OCI-LY3 (cell line): Measurements from ENCODE around the gene HCST.
A peak's percentile ranks its signal among the peaks of the same experiment; 100 is the strongest.

Experiments
- H2AFZ ChIP-seq: fragments of 200-600, 300-600 bp; shearing (Covaris generic); 2 replicates; pipeline ENCODE4 v1.6.0; 2014; ENCODE audit warnings: antibody characterized with exemption, low read depth, low read length
- H3K27ac ChIP-seq: fragments of 200-600, 300-600 bp; sonication (generic); 2 replicates; pipeline ENCODE4 v1.5.1; 2014; ENCODE audit warnings: mild to moderate bottlenecking, low read length, moderate library complexity, mixed read lengths
- H3K27me3 ChIP-seq: fragments of 200-600, 300-600 bp; sonication (generic); 2 replicates; pipeline ENCODE4 v1.6.1; 2014; ENCODE audit warnings: low read depth, low read length, mixed read lengths
- H3K36me3 ChIP-seq: fragments of 200-600, 300-600 bp; sonication (generic); replicated peaks from 2 replicates; pipeline ENCODE3; 2014; ENCODE audit warnings: low read depth, low read length, mixed read lengths
- H3K4me1 ChIP-seq: fragments of 300-600, 200-600 bp; sonication (generic); 2 replicates; pipeline ENCODE4 v1.6.1; 2014; ENCODE audit warnings: low read length, mixed read lengths
- H3K4me2 ChIP-seq: fragments of 200-600, 300-600 bp; sonication (generic); 2 replicates; pipeline ENCODE4 v1.6.1; 2014; ENCODE audit warnings: low read length, mixed read lengths
- H3K4me3 ChIP-seq: fragments of 300-600, 200-600 bp; sonication (generic); 2 replicates; pipeline ENCODE4 v1.5.1; 2014; ENCODE audit warnings: antibody characterized with exemption, mild to moderate bottlenecking, low read length, moderate library complexity
- H3K79me2 ChIP-seq: fragments of 300-600, 200-600 bp; shearing (Covaris generic); 2 replicates; pipeline ENCODE4 v1.6.1; 2014; ENCODE audit warnings: mild to moderate bottlenecking, low read length, mixed read lengths
- H3K9ac ChIP-seq: fragments of 300-600, 200-600 bp; shearing (Covaris generic); 2 replicates; pipeline ENCODE4 v1.6.0; 2014; ENCODE audit warnings: mild to moderate bottlenecking, low read length, moderate library complexity
- H3K9me3 ChIP-seq: fragments of 200-600, 300-600 bp; shearing (Covaris generic); 2 replicates; pipeline ENCODE4 v1.6.1; 2014; ENCODE audit warnings: low read length, mixed read lengths; ENCODE audit not compliant: insufficient read depth
- H4K20me1 ChIP-seq: fragments of 200-600, 300-600 bp; sonication (generic); 2 replicates; pipeline ENCODE4 v1.6.1; 2016; ENCODE audit warnings: low read length, mixed read lengths; ENCODE audit not compliant: insufficient read depth
- EZH2phosphoT487 ChIP-seq: fragments of 200-600 bp; shearing (Covaris generic); IDR thresholded peaks from 2 replicates; pipeline ENCODE4 v1.6.1; 2018; ENCODE audit warnings: antibody characterized with exemption, mixed run types, low read depth
- TF ChIP-seq, protein P1 (sequence below): fragments of 200-600, 300-600 bp; sonication (generic); IDR thresholded peaks from 2 replicates; pipeline ENCODE4 v1.5.1; 2014; ENCODE audit warnings: antibody characterized with exemption, low read length, low read depth

Gene HCST

DNA sequence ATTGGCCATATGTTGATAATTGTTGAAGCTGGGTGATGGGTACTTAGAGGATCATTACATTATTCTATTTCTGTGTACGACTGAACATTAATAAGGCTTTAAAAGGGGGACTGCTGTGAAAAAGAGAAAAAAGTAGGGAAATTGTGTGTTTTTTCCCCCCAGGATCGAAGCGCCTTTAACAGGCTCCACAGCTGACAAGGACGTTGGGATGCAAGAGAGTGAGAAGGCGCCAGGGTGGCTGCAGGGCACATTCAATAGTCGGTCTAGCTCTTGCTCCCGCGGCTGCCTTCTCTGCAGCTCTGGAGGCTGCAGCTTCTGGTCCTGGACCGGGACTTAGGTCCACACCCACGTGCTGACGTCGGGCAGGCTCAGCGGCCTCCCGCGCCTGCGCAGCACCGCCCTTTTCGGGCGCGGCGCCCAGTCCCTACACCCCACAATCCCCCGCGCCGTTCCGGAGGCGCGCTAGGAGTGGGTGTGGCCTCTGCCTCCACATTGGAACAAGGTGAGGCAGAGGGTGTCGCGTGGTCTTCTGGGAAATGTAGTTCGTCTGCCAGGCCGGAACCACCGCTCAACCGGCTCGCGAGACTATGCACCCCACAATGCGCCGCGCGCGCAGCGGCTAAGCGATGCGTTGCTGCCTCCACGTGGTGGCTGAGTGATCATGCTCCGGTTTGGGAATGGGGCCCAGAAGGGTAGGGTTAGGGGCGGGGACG, 29.0 kb downstream of the HCST start:
- peak overlapping the region; percentile 79 for H3K4me3 ChIP-seq

GRCh38 chr19:35931874-35932202, 29.5 kb downstream of the HCST start:
- TF ChIP-seq, protein P1, sequence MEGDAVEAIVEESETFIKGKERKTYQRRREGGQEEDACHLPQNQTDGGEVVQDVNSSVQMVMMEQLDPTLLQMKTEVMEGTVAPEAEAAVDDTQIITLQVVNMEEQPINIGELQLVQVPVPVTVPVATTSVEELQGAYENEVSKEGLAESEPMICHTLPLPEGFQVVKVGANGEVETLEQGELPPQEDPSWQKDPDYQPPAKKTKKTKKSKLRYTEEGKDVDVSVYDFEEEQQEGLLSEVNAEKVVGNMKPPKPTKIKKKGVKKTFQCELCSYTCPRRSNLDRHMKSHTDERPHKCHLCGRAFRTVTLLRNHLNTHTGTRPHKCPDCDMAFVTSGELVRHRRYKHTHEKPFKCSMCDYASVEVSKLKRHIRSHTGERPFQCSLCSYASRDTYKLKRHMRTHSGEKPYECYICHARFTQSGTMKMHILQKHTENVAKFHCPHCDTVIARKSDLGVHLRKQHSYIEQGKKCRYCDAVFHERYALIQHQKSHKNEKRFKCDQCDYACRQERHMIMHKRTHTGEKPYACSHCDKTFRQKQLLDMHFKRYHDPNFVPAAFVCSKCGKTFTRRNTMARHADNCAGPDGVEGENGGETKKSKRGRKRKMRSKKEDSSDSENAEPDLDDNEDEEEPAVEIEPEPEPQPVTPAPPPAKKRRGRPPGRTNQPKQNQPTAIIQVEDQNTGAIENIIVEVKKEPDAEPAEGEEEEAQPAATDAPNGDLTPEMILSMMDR = peak; percentile 16; the same call in 1 of the 2 replicates
- no peak for TF ChIP-seq EZH2phosphoT487
- Histone ChIP-seq H3K4me1 (peaks cover 25% of the 10 kb centered on the region), H3K27me3 (no peaks in the 10 kb centered on the region), H4K20me1 (no peaks in the 10 kb centered on the region), H3K4me2 (peak overlapping the region; percentile 72), H3K9ac (peak overlapping the region; percentile 31; the same call in 1 of the 2 replicates), H3K27ac (no peak overlapping the region), H2AFZ (peak overlapping the region; percentile 88), H3K79me2 (peaks cover 4% of the 10 kb centered on the region; the same call in 1 of the 2 replicates), H3K4me3 (peak overlapping the region; percentile 68), H3K36me3 (no peaks in the 10 kb centered on the region), H3K9me3 (no peaks in the 10 kb centered on the region)

More for the DNA sequence above, 29.0 kb downstream of the HCST start:
- H3K79me2 ChIP-seq = no peaks in the 10 kb centered on the region
- peak overlapping the region; percentile 88 for H2AFZ ChIP-seq
- no peaks in the 10 kb centered on the region for H3K27me3 ChIP-seq
- peak overlapping the region; percentile 87 for H3K4me2 ChIP-seq
- no peaks in the 10 kb centered on the region for H4K20me1 ChIP-seq
- no peaks in the 10 kb centered on the region for H3K9me3 ChIP-seq
- no peaks in the 10 kb centered on the region for H3K36me3 ChIP-seq
- TF ChIP-seq, protein P1 = peak; percentile 98
- no peak for TF ChIP-seq EZH2phosphoT487
- peak overlapping the region; percentile 72 for H3K9ac ChIP-seq
- peak overlapping the region; percentile 48 for H3K27ac ChIP-seq
- H3K4me1 ChIP-seq = peaks cover 21% of the 10 kb centered on the region

GRCh38 chr19:35932291-35932936, 30.1 kb downstream of the HCST start:
- H3K4me3 ChIP-seq = peak overlapping the region; percentile 68; the same call in 1 of the 2 replicates
- TF ChIP-seq EZH2phosphoT487 = no peak
- TF ChIP-seq, protein P1 = no peak
- peak overlapping the region; percentile 72 for H3K4me2 ChIP-seq

More at GRCh38 chr19:35932291-35932936, 30.1 kb downstream of the HCST start:
- H4K20me1 ChIP-seq = no peaks in the 10 kb centered on the region
- no peaks in the 10 kb centered on the region for H3K9me3 ChIP-seq
- H3K9ac ChIP-seq = peak overlapping the region; percentile 31; the same call in 1 of the 2 replicates
- H3K27me3 ChIP-seq = no peaks in the 10 kb centered on the region
- H3K27ac ChIP-seq = no peak overlapping the region
- H3K36me3 ChIP-seq = no peaks in the 10 kb centered on the region
- peaks cover 10% of the 10 kb centered on the region; the same call in 1 of the 2 replicates for H3K79me2 ChIP-seq
- H3K4me1 ChIP-seq = peaks cover 30% of the 10 kb centered on the region
- peak overlapping the region; percentile 88; the same call in 1 of the 2 replicates for H2AFZ ChIP-seq
